Astrocyte (in vitro differentiated cells and primary cell): ENCODE results near the gene GTF3C1.

Experiments
- EZH2 ChIP-seq: IDR thresholded peaks from 2 replicates; pipeline ENCODE4 v1.6.1; 2012; ENCODE audit warnings: mild to moderate bottlenecking, low read length, inconsistent platforms; ENCODE audit not compliant: insufficient read depth
- TF ChIP-seq, protein P1 (sequence below): IDR thresholded peaks from 2 replicates; pipeline ENCODE4 v1.5.1; 2011; ENCODE audit warnings: low read depth, mild to moderate bottlenecking, inconsistent platforms, low read length, moderate library complexity; ENCODE audit not compliant: insufficient read depth

DNA sequence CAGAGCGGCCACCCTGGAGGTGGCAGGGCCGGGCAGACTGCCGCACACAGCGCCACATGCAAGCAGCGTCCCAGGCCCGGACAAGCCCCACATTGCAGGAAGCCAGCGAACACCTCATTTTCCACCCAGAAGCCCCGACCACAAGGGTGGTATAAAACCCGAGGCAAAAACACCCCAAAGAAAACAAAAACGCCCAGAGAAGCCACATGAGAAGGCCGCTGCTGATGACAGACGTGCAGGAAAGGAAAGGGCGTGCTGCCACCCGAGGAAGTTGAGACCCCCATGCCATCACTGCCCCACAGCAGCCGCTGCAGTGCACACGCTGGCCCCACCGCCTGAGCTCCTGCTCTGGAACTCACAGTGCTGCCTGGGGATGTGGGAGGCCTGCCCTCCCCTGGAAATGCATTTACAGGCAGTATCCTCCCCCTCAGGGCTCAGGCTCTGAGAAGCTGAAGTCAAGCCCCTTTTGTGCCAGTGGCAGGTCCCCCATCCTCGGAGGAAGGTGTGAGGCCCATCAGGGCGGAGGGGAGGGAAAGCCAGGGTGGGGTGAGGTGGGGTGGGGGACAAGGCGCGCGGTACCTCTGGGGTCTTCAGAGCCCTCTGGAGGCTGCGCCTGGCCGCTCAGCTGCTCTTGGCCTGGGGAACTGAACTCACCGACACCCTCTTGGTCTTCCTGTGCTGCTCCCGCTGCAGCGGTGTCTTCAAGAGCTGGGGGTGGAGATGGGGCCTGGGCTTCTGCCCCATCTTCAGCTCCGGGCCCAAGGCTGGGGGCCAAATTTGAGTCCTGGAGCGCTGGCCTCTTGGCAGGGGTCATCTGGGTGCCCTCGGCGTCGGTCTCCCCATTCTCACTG, 85.7 kb downstream of the GTF3C1 start:
- TF ChIP-seq, protein P1, sequence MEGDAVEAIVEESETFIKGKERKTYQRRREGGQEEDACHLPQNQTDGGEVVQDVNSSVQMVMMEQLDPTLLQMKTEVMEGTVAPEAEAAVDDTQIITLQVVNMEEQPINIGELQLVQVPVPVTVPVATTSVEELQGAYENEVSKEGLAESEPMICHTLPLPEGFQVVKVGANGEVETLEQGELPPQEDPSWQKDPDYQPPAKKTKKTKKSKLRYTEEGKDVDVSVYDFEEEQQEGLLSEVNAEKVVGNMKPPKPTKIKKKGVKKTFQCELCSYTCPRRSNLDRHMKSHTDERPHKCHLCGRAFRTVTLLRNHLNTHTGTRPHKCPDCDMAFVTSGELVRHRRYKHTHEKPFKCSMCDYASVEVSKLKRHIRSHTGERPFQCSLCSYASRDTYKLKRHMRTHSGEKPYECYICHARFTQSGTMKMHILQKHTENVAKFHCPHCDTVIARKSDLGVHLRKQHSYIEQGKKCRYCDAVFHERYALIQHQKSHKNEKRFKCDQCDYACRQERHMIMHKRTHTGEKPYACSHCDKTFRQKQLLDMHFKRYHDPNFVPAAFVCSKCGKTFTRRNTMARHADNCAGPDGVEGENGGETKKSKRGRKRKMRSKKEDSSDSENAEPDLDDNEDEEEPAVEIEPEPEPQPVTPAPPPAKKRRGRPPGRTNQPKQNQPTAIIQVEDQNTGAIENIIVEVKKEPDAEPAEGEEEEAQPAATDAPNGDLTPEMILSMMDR, result no peak
- no peak for TF ChIP-seq EZH2
